Activated CD8-positive, alpha-beta T cell treated with anti-CD3 and anti-CD28 coated beads for 36 hours (primary cell): ENCODE results near the gene TTC23L. TPM values are rescaled to one million over a fixed set of nuclear protein-coding genes. Genes with fewer than 3 reads are reported as not detected.

ENCODE experiments used
- ATAC-seq: fragments of 200-7000 bp; cut with Tn5 transposase; one replicate; pipeline ENCODE4 v1.10.0; 2021; ENCODE audit warnings: mild to moderate bottlenecking, moderate library complexity
- CTCF ChIA-PET: fragments of 350-600 bp; sonication (Branson Sonifier 250); formaldehyde crosslinking; loops from one replicate; lab custom pipeline; 2021; ENCODE audit warnings: antibody characterized with exemption; lab: Charles Lee
- POLR2A ChIA-PET: fragments of 350-600 bp; sonication (Branson Sonifier 250); formaldehyde crosslinking; loops from one replicate; lab custom pipeline; 2021; ENCODE audit warnings: antibody characterized with exemption; lab: Charles Lee
- DNase-seq: peaks from one replicate; pipeline ENCODE4 v3.0.0-alpha.2; 2020
- H3K27ac Mint-ChIP-seq: one replicate; pipeline ENCODE4 v1.8.0; 2021; ENCODE audit warnings: mild to moderate bottlenecking, mixed read lengths
- H3K27me3 Mint-ChIP-seq: one replicate; pipeline ENCODE4 v1.8.0; 2021; ENCODE audit warnings: mixed read lengths
- H3K36me3 Mint-ChIP-seq: one replicate; pipeline ENCODE4 v1.8.0; 2021; ENCODE audit warnings: low read depth, mixed read lengths
- H3K4me1 Mint-ChIP-seq: one replicate; pipeline ENCODE4 v1.8.0; 2021; ENCODE audit warnings: low read depth, mixed read lengths
- H3K4me3 Mint-ChIP-seq: one replicate; pipeline ENCODE4 v1.8.0; 2021; ENCODE audit warnings: mild to moderate bottlenecking, moderate library complexity, mixed read lengths
- H3K9me3 Mint-ChIP-seq: one replicate; pipeline ENCODE4 v1.8.0; 2021; ENCODE audit warnings: mixed read lengths
- CTCF ChIP-seq: fragments of 200-600 bp; IDR thresholded peaks from one replicate; pipeline ENCODE4 v1.8.0; 2022; ENCODE audit warnings: antibody characterized with exemption, mild to moderate bottlenecking
- intact Hi-C: fragments of 100-400 bp; cut with micrococcal nuclease; formaldehyde crosslinking; loops from one replicate; pipeline ENCODE4 v1.10.0; 2022
- total RNA-seq, 2 experiments: library from RNA; stranded (reverse); gene quantifications; one replicate each; pipeline ENCODE4 v1.2.3, GENCODE V29; 2021

Gene TTC23L
- total RNA-seq, 2 experiments from 2014 or later = 0.22 to 0.41 TPM

DNA sequence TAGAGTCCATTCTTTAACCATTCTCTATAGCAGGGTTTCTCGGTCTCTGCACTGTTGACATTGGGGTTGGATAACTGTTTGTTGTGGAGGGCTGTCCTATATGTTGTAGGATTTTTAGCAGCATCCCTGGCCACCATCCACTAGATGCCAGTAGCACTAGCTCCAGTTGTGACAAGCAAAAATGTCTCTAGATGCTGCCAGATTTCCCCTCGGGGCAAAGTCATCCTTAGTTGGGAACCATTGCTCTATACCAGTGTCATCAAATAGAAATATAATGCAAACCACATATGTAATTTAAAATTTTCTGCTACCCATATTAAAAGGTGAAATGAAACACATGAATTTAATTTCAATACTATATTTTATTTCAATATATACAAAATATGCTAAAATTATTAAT is 2.9 kb downstream of the TTC23L start:
- TF ChIP-seq CTCF = no peak
- H3K4me1 Mint-ChIP-seq = peaks cover 11% of the 10 kb centered on the region
- no peak overlapping the region for H3K4me3 Mint-ChIP-seq
- ChIA-PET POLR2A (no interaction called here), CTCF (interaction anchor here (1.3 kb wide), 1 partner anchor 56 kb away, joined by 3 read pairs; no protein-coding TSS in a partner anchor)
- intact Hi-C loops = no loop called here
- no peak overlapping the region for H3K27ac Mint-ChIP-seq
- H3K27me3 Mint-ChIP-seq = peaks cover 3% of the 10 kb centered on the region
- H3K36me3 Mint-ChIP-seq = no peaks in the 10 kb centered on the region
- no peak for DNase-seq
- no peak for ATAC-seq
- H3K9me3 Mint-ChIP-seq = no peaks in the 10 kb centered on the region

GRCh38 chr5:34842554-34842953 is 3.6 kb downstream of the TTC23L start:
- POLR2A ChIA-PET = interaction anchor here (0.6 kb wide), 1 partner anchor 25 kb away, joined by 3 read pairs; no protein-coding TSS in a partner anchor
- TF ChIP-seq CTCF = no peak
- intact Hi-C loops = no loop called here
- Mint-ChIP-seq H3K27ac (no peak overlapping the region), H3K4me3 (no peak overlapping the region), H3K9me3 (no peaks in the 10 kb centered on the region), H3K27me3 (peaks cover 3% of the 10 kb centered on the region), H3K36me3 (no peaks in the 10 kb centered on the region), H3K4me1 (peaks cover 11% of the 10 kb centered on the region)
- DNase-seq (no peak), ATAC-seq (no peak)
- CTCF ChIA-PET = no interaction called here

DNA sequence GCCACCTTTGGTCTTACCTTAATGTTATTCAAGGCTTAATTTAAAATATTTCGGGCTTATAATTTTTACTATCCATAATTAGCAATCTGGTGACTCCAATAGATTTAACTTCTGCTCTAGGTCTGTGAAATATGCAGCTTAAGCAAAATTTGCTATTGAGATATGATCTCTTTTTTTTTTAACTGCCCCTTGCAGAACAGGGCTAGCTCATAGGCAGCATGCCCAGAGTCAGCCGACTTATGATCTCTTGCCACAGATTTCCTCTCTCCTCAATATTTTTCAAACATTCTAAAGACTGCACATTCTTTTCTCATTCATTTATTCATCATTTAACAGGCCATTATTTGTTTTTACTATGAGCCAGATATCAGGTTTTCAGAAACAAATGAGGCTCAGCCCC is 4.5 kb downstream of the TTC23L start:
- ATAC-seq (no peak), DNase-seq (no peak)
- no peaks in the 10 kb centered on the region for H3K9me3 Mint-ChIP-seq
- no peak overlapping the region for H3K4me3 Mint-ChIP-seq
- no peaks in the 10 kb centered on the region for H3K36me3 Mint-ChIP-seq
- H3K4me1 Mint-ChIP-seq = peaks cover 7% of the 10 kb centered on the region
- no peak for TF ChIP-seq CTCF
- intact Hi-C loops = no loop called here
- CTCF ChIA-PET = interaction anchor here (1.6 kb wide), 1 partner anchor 55 kb away, joined by 5 read pairs; no protein-coding TSS in a partner anchor
- H3K27ac Mint-ChIP-seq = no peak overlapping the region
- POLR2A ChIA-PET = no interaction called here
- H3K27me3 Mint-ChIP-seq = peaks cover 6% of the 10 kb centered on the region

GRCh38 chr5:34844106-34844505 is 5.1 kb downstream of the TTC23L start:
- no peak for ATAC-seq
- DNase-seq = no peak
- Mint-ChIP-seq H3K27me3 (peaks cover 7% of the 10 kb centered on the region), H3K9me3 (no peaks in the 10 kb centered on the region), H3K27ac (no peak overlapping the region), H3K4me1 (peaks cover 4% of the 10 kb centered on the region), H3K36me3 (no peaks in the 10 kb centered on the region), H3K4me3 (no peak overlapping the region)
- ChIA-PET POLR2A (no interaction called here), CTCF (interaction anchor here (0.6 to 1.6 kb wide), 2 partner anchors 54 to 1306 kb away, joined by 3 to 5 read pairs; no protein-coding TSS in a partner anchor)
- intact Hi-C loops = no loop called here
- no peak for TF ChIP-seq CTCF

DNA sequence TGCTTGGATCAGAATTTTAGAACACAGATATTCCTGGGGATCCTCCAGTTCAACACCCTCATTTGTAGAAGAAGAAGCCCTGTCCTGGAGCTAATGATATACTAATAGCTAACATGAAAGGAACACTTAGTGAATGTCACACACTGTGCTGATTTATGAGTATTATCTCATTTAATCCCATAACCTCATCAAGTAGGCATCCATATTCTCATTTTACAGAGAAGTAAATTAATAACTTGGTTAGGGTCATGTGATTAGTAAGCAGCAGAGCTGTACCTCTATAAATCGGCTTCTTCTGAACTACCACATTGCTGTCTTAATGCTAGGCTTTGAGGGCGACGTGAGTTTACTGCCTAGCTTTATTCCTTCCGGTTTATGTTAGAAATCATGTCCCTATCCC is 6.0 kb downstream of the TTC23L start:
- intact Hi-C loops = no loop called here
- CTCF ChIA-PET = interaction anchor here (0.7 to 1.6 kb wide), 3 partner anchors 53 to 359 kb away, joined by 3 to 8 read pairs (median 5); no protein-coding TSS in a partner anchor
- peaks cover 7% of the 10 kb centered on the region for H3K27me3 Mint-ChIP-seq

More for the DNA sequence above, 6.0 kb downstream of the TTC23L start:
- Mint-ChIP-seq H3K27ac (no peak overlapping the region), H3K4me3 (no peak overlapping the region), H3K4me1 (no peaks in the 10 kb centered on the region), H3K9me3 (no peaks in the 10 kb centered on the region), H3K36me3 (no peaks in the 10 kb centered on the region)
- DNase-seq (no peak), ATAC-seq (no peak)
- POLR2A ChIA-PET = no interaction called here
- no peak for TF ChIP-seq CTCF
